Measurements from ENCODE around the gene ALDH1A3. TPM values are rescaled to one million over a fixed set of nuclear protein-coding genes. Genes with fewer than 3 reads are reported as not detected.

ALDH1A3 gene
- polyA plus RNA-seq, 3 donors, result 3.3 to 4.7 (median 4.3) TPM

GRCh38 chr15:100880897-100881242 is 1.2 kb downstream of the ALDH1A3 start:
- DNase-seq (ENCODE audit: low read depth in 3 of 3, low spot score in 2 of 3), result no peak

DNA sequence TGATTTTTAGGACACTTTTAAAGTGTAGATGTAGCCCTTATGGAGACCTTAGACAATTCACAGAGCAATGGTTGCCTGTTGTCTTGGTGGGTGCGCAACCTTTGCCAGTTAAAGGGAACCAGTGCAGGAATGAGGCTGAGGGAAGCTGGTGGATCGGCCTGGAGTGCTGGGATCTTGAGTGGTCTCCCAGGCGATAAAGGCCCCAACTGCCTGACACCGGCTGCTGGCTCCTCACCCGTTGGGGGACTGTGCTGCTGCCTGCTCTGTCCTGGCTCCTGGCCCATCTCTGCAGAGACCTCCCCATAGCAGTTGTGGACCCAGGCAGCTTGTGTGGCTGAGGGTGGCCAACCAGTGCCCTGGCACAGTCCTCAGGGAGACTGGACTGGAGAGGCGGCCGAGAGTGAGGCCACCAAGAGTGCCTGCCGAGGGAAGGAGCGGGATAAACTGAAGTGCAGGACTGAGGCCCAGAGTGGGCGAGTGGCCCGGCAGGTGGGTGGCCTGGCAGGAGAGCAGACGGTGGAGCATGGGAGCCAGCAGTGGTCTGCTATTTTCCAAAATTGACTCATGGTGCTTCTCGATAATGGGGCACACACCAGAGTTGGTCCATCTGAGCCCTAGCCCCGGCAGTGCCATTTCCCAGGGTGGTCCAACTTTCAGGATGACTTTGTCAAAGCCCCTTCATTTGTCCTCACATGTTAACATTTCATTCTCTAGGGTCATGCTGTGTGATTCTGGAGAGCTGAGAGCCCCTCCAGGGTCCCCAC is 2.1 kb downstream of the ALDH1A3 start:
- DNase-seq (ENCODE audit: low read depth in 3 of 3, low spot score in 2 of 3), result no peak

DNA sequence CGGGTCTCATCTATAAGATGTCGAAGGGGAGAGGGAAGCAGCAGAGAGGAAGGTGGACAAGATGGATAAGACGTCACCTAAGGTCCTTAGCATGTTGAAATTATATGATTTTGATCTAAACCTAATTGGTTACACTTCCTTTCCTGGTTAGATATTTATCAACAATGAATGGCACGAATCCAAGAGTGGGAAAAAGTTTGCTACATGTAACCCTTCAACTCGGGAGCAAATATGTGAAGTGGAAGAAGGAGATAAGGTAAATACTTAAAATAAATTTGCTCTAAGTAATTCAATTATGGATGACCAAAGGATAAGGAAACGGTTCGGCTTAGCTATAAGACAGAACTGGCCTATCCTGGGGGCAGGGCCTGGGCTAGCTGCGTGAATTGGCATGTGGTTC is 5.5 kb downstream of the ALDH1A3 start:
- no peak for DNase-seq (ENCODE audit: low read depth in 3 of 3, low spot score in 2 of 3)

DNA sequence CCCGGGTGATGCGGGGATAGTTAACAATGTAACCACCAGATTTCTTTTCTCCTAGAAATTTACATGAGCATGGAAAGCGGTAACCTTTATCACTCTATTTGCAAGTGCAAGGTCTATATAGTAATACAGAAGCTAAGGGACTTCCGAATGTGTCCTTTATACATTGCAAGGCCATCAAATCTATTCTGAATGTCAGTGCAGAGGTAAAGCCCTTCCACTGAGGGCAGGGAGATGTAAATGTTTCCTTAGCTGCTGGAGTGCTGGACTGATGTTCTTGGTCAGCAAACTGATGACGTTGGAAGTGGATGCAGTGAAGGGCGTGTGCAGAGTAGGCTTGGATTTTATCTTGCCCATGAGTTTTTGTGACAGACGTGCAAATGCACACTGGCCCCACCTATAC is 6.2 kb downstream of the ALDH1A3 start:
- no peak for DNase-seq (ENCODE audit: low read depth in 3 of 3, low spot score in 2 of 3)

- DNase-seq (ENCODE audit: low read depth in 3 of 3, low spot score in 2 of 3), result no peak
Measured at GRCh38 chr15:100887211-100887913, 7.7 kb downstream of the ALDH1A3 start.

GRCh38 chr15:100889385-100890050 is 9.9 kb downstream of the ALDH1A3 start:
- no peak for DNase-seq (ENCODE audit: low read depth in 3 of 3, low spot score in 2 of 3)

DNA sequence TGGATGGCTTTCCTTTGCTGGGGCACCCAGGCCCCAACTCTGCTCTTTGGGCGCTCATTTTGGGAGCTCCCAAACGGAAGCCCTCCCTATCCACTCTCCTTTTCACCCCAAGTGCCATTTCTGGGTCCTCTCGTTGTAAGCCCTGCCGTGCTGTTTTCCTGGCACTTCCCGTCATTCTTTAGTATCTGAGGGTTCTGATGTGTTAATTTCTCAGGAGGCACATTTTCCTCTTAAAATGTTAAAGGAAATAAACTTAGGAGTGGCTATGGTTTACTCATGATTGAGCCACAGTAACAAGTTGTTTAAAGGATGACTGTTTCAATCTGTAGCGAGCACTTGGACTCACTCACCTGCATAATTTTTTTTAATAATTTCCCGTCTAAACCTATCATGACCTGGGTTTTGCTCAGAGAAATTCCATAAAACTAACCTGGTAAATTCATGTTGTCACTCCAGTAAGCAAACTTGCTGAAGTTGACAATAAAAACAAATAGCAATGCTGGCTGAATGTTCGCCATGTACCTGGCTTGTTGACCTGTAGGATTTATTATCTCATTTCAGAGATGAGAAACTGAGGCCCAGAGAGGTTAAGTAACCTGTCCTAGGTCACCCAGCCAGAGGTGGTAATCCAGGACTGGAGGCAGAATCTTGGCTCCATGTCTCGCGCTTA is 10.6 kb downstream of the ALDH1A3 start:
- no peak for DNase-seq (ENCODE audit: low read depth in 3 of 3, low spot score in 2 of 3)

DNA sequence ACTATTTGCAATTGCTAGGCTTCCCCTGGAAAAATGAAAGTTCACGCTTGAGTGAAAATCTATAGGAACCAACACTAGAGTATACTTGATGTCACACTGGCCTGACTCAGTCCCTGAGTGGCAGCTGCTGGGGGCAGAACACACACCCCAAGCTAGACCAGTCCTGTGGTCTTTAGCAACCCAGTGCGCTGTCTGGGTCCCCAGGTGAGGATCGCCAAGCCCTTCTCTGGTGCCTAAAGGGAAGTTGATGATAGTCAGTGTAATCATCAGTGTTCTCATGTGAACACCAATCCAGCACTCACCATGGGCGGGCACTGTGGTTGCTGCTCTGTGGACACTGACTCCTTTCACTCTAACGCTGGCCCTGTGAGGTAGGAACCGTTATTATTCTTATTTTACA is 11.2 kb downstream of the ALDH1A3 start:
- no peak for DNase-seq (ENCODE audit: low read depth in 3 of 3, low spot score in 2 of 3)

GRCh38 chr15:100891307-100892012 is 11.8 kb downstream of the ALDH1A3 start:
- no peak for DNase-seq (ENCODE audit: low read depth in 3 of 3, low spot score in 2 of 3)

- DNase-seq (ENCODE audit: low read depth in 3 of 3, low spot score in 2 of 3), result no peak
Measured at GRCh38 chr15:100892013-100892355, 12.4 kb downstream of the ALDH1A3 start.

DNA sequence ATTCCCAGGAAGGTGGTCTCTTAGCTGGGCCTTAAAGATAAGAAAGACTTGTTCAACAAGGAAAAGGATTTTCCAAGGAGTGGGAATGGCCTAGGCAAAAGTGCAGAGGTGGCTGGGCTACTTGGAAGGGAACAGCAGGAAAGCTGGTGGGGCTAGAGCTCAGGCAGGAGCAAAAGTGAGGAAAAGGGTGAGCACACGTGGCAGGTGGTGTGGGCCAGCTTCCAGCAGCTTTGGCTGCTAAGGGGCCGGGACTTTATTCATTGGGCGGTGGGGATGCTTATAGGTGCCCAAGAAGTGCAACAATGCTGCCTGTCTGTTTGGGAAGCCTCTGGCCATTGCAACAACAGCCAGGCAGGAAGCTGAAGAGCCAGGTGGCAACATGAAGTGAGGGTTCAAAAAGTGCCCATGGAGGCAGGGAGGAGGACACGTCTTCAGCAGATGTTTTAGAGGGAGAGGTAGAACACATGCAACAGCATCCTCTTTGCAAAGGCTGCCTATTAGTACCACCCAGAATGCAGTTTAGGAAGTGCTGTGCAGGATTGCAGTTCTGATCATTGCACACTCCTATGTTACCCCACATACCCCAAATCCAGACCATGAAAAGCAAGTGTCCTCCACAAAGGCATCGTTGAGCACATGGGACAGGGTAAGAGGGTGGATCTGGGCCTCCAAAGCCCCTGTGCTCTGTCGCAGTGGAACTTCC is 13.8 kb downstream of the ALDH1A3 start:
- DNase-seq (ENCODE audit: low read depth in 3 of 3, low spot score in 2 of 3), result no peak

- DNase-seq (ENCODE audit: low read depth in 3 of 3, low spot score in 2 of 3), result no peak
Measured at GRCh38 chr15:100893964-100894295, 14.3 kb downstream of the ALDH1A3 start.

GRCh38 chr15:100895721-100896120 is 16.1 kb downstream of the ALDH1A3 start:
- DNase-seq (ENCODE audit: low read depth in 3 of 3, low spot score in 2 of 3), result no peak

GRCh38 chr15:100897221-100898151 is 17.9 kb downstream of the ALDH1A3 start:
- DNase-seq (ENCODE audit: low read depth in 3 of 3, low spot score in 2 of 3), result no peak

GRCh38 chr15:100898152-100898490 is 18.5 kb downstream of the ALDH1A3 start:
- no peak for DNase-seq (ENCODE audit: low read depth in 3 of 3, low spot score in 2 of 3)

DNA sequence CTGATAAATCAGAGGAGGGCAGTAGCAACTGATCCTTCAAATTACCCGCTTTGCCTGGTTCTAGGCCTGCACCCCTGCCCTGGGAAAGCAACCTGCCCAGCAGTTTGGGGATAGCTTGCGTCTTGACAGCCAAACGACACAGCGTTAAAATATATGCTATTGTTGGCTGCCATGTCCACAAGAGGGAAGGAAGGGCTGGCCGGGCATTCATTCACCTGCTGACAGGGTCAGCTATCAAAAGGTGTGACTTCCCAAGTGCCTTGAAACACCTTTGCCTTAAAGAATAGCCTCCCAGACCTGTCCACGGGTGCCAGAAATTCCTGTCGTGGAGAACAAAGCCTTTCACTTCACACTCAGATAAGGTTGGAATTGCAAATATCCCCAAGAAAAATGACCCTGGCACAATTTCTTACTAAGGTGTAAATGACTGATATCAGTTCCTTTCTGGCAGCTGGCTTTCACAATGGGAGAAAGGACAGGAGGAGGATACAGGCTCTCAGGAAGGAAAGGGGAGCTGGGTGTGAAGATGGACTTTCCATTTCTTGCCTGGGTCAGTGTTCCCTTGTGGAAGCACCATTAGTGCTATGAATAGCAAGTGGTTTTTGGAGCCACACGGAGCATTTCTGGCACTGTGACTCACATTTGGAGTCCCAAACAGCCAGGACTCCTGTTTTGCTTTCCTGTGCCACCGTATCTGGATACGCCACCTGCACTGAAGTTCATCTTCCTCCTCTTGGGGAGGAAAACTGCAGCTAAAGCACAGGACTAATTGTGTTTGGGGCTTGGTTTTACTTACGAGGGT is 19.2 kb downstream of the ALDH1A3 start:
- DNase-seq (ENCODE audit: low read depth in 3 of 3, low spot score in 2 of 3), result no peak

GRCh38 chr15:100899601-100900000 is 20.0 kb downstream of the ALDH1A3 start:
- no peak for DNase-seq (ENCODE audit: low read depth in 3 of 3, low spot score in 2 of 3)

GRCh38 chr15:100900136-100900794 is 20.6 kb downstream of the ALDH1A3 start:
- no peak for DNase-seq (ENCODE audit: low read depth in 3 of 3, low spot score in 2 of 3)
